Left ventricle myocardium superior (tissue), 1 donor: ENCODE data around the gene CBR3. TPM values are rescaled to one million over a fixed set of nuclear protein-coding genes. Genes with fewer than 3 reads are reported as not detected.
"Not testable (repeated sequence)": the region's sequence is repeated elsewhere in the genome, so short reads cannot be mapped to it uniquely, and the experiment has no call there.

Source experiments
- ATAC-seq: fragments of 200-7000 bp; cut with Tn5 transposase; one replicate; pipeline ENCODE4 v1.9.1; 2020; ENCODE audit warnings: mild to moderate bottlenecking, moderate library complexity
- DNase-seq: peaks from one replicate; pipeline ENCODE4 v3.0.0-alpha.2; 2020
- intact Hi-C: fragments of 100-400 bp; cut with micrococcal nuclease; formaldehyde crosslinking; loops from one replicate; pipeline ENCODE4 v1.11.0; 2022
- total RNA-seq: library from RNA; stranded (reverse); fragmentation: NEBNext Ultra II Directional; extraction: Animal tissue kit (Norgen Biotek cat#: 25700); gene quantifications from one replicate; pipeline ENCODE4 v1.2.1, GENCODE V29; 2021
- donor health status: DM: no; HTN: yes; CAD: no; lungs with severe emphysema.

The CBR3 gene
- total RNA-seq, 1 donor from 2014 or later, result 2.6 TPM

GRCh38 chr21:36144233-36144632 is 9.4 kb downstream of the CBR3 start:
- intact Hi-C loops, result loop anchor here (5.0 kb wide), 1 partner anchor 63 kb away; no protein-coding TSS in a partner anchor
- not testable (repeated sequence) for ATAC-seq, DNase-seq

- no peak for DNase-seq
- intact Hi-C loops, result no loop called here
- no peak for ATAC-seq
Observed at GRCh38 chr21:36145259-36145658, 10.4 kb downstream of the CBR3 start.

- no peak for ATAC-seq
- DNase-seq, result no peak
Observed at GRCh38 chr21:36147911-36148310, 13.0 kb downstream of the CBR3 start.

GRCh38 chr21:36148886-36149285 is 14.0 kb downstream of the CBR3 start:
- DNase-seq (no peak), ATAC-seq (no peak)
- intact Hi-C loops, result no loop called here

More at GRCh38 chr21:36147911-36148310, 13.0 kb downstream of the CBR3 start:
- intact Hi-C loops, result no loop called here

GRCh38 chr21:36149788-36150711 is 15.2 kb downstream of the CBR3 start:
- intact Hi-C loops, result loop anchor here (10.0 kb wide), 1 partner anchor 185 kb away; no protein-coding TSS in a partner anchor
- peak; percentile 60 for DNase-seq
- ATAC-seq, result peak; percentile 90

GRCh38 chr21:36155603-36156338 is 20.9 kb downstream of the CBR3 start:
- DNase-seq, result peak; percentile 43
- no peak for ATAC-seq

GRCh38 chr21:36156339-36156814 is 21.5 kb downstream of the CBR3 start:
- intact Hi-C loops, result loop anchor here (10.0 kb wide), 1 partner anchor 178 kb away; no protein-coding TSS in a partner anchor
- DNase-seq (peak; percentile 100), ATAC-seq (peak; percentile 93)

More at GRCh38 chr21:36155603-36156338, 20.9 kb downstream of the CBR3 start:
- intact Hi-C loops, result loop anchor here (10.0 kb wide), 1 partner anchor 179 kb away; no protein-coding TSS in a partner anchor

GRCh38 chr21:36156815-36157670 is 22.2 kb downstream of the CBR3 start, which contains the start of gene DOP1B:
Gene DOP1B, plus strand, starts transcription at chr21:36156824. Its CDS starts 7,910 bp downstream, at chr21:36164734.
- intact Hi-C loops, result loop anchor here (10.0 kb wide), 1 partner anchor 178 kb away; no protein-coding TSS in a partner anchor
- DNase-seq (no peak), ATAC-seq (peak; percentile 18)

GRCh38 chr21:36159356-36159921 is 24.6 kb downstream of the CBR3 start:
- intact Hi-C loops, result loop anchor here (10.0 kb wide), 1 partner anchor 175 kb away; no protein-coding TSS in a partner anchor
- no peak for DNase-seq
- ATAC-seq, result no peak

- no peak for ATAC-seq
- DNase-seq, result no peak
- intact Hi-C loops, result no loop called here
Observed at GRCh38 chr21:36160850-36161178, 25.9 kb downstream of the CBR3 start.

- intact Hi-C loops, result no loop called here
- DNase-seq, result no peak
- ATAC-seq, result no peak
Observed at GRCh38 chr21:36162631-36163030, 27.8 kb downstream of the CBR3 start.

GRCh38 chr21:36163750-36164741 is 29.2 kb downstream of the CBR3 start:
- ATAC-seq (no peak), DNase-seq (no peak)
- intact Hi-C loops, result no loop called here

- DNase-seq (no peak), ATAC-seq (no peak)
- intact Hi-C loops, result no loop called here
Observed at GRCh38 chr21:36165356-36165755, 30.5 kb downstream of the CBR3 start.

- ATAC-seq (no peak), DNase-seq (no peak)
- intact Hi-C loops, result no loop called here
Observed at GRCh38 chr21:36166705-36167104, 31.8 kb downstream of the CBR3 start.

- DNase-seq (no peak), ATAC-seq (no peak)
- intact Hi-C loops, result no loop called here
Observed at GRCh38 chr21:36167541-36167940, 32.7 kb downstream of the CBR3 start.

- DNase-seq (peak; percentile 38), ATAC-seq (no peak)
- intact Hi-C loops, result no loop called here
Observed at GRCh38 chr21:36169470-36170128, 34.7 kb downstream of the CBR3 start.

GRCh38 chr21:36170823-36171222 is 35.9 kb downstream of the CBR3 start:
- ATAC-seq (no peak), DNase-seq (no peak)
- intact Hi-C loops, result no loop called here
